K562 (cell line): Measurements from ENCODE around the gene WFIKKN2. TPM values are rescaled to one million over a fixed set of nuclear protein-coding genes. Genes with fewer than 3 reads are reported as not detected.
A peak's percentile ranks its signal among the peaks of the same experiment; 100 is the strongest.

Experiments
- ATAC-seq: fragments of 200-7000 bp; cut with Tn5 transposase; 3 replicates; pipeline ENCODE4 v1.9.1; 2020; ENCODE audit warnings: moderate library complexity
- BruUV-seq: library from RNA; stranded (reverse); fragments of 400-500 nt; replicated peaks from 2 replicates; lab custom pipeline; 2021; lab: Mats Ljungman, UMichigan
- CTCF ChIA-PET: fragments of 300-600 bp; formaldehyde crosslinking; extraction: SDS; loops from one replicate; lab custom pipeline; 2021; ENCODE audit warnings: low intra/inter-chr PET ratio; lab: Yijun Ruan, JAX
- POLR2A ChIA-PET: fragments of 300-600, 350-650 bp; sonication (Branson Sonifier 250); formaldehyde crosslinking; extraction: SDS; loops from one replicate; lab custom pipeline; 2021; ENCODE audit warnings: antibody characterized with exemption, inconsistent platforms; lab: Yijun Ruan, JAX
- DNase-seq, 4 experiments: peaks; one replicate each; pipeline versions ENCODE4 v3.0.0 to v3.0.0-alpha.2; 2011 to 2018; ENCODE audit warnings: low spot score in 3 of 4, mixed read lengths in 3 of 4; ENCODE audit errors: extremely low read depth in 1 of 4
- FAIRE-seq: peaks from 2 replicates; lab custom pipeline; 2011; peaks lifted over from hg19 to GRCh38; lab: Jason Lieb, UNC
- H2AFZ ChIP-seq: 2 replicates; pipeline ENCODE4 v1.6.0; 2011; ENCODE audit warnings: low read depth, low read length, control low read depth, inconsistent platforms
- H3K27ac ChIP-seq: fragments of 200-600 bp; 3 replicates; pipeline ENCODE4 v1.8.0; 2011; ENCODE audit warnings: low read depth, mild to moderate bottlenecking, control low read depth, inconsistent platforms, low read length, moderate library complexity, mixed read lengths; ENCODE audit errors: extremely low read depth
- H3K27me3 ChIP-seq, 2 experiments: fragments of 300-600 bp in 1 of 2; 2 replicates in 1 of 2; 3 replicates in 1 of 2; pipeline versions ENCODE4 v1.6.0 to v1.8.0; 2011; ENCODE audit warnings: inconsistent platforms in 2 of 2, low read length in 2 of 2, mild to moderate bottlenecking in 1 of 2, mixed read lengths in 1 of 2, moderate library complexity in 1 of 2; ENCODE audit not compliant: control insufficient read depth in 2 of 2, insufficient read depth in 2 of 2
- H3K36me3 ChIP-seq: fragments of 300-600 bp; 3 replicates; pipeline ENCODE4 v1.8.0; 2011; ENCODE audit warnings: mild to moderate bottlenecking, low read length, inconsistent platforms; ENCODE audit not compliant: control insufficient read depth, insufficient read depth
- H3K4me1 ChIP-seq, 2 experiments: fragments of 200-600 bp in 1 of 2; replicated peaks in 1 of 2; 2 replicates in 1 of 2; 3 replicates in 1 of 2; pipeline versions ENCODE4 v1.5.1 to v1.8.0; 2011; ENCODE audit warnings: inconsistent platforms in 2 of 2, low read length in 2 of 2, mild to moderate bottlenecking in 1 of 2, mixed read lengths in 1 of 2, moderate library complexity in 1 of 2; ENCODE audit not compliant: control insufficient read depth in 2 of 2, insufficient read depth in 2 of 2
- H3K4me2 ChIP-seq: 2 replicates; pipeline ENCODE4 v1.6.1; 2011; ENCODE audit warnings: low read length, control low read depth, inconsistent platforms, mixed read lengths; ENCODE audit not compliant: insufficient read depth
- H3K4me3 ChIP-seq: fragments of 200-600 bp; sonication (generic), shearing (Covaris generic); 2 replicates; pipeline ENCODE4 v1.5.1; 2016; ENCODE audit warnings: control low read depth, inconsistent platforms
- H3K79me2 ChIP-seq: fragments of 200-600 bp; 3 replicates; pipeline ENCODE4 v1.8.0; 2011; ENCODE audit warnings: low read length, inconsistent platforms; ENCODE audit not compliant: control insufficient read depth, insufficient read depth
- H3K9ac ChIP-seq, 2 experiments: 2 replicates each; pipeline versions ENCODE4 v1.6.0 to v1.6.1; 2011; ENCODE audit warnings: low read depth in 2 of 2, low read length in 2 of 2, control low read depth in 1 of 2, inconsistent platforms in 1 of 2, mild to moderate bottlenecking in 1 of 2, mixed read lengths in 1 of 2; ENCODE audit not compliant: insufficient read depth in 1 of 2
- H3K9me1 ChIP-seq: one replicate; pipeline ENCODE4 v1.6.0; 2011; ENCODE audit warnings: inconsistent platforms, mild to moderate bottlenecking, low read length, moderate library complexity; ENCODE audit not compliant: control insufficient read depth, insufficient read depth
- H3K9me3 ChIP-seq: replicated peaks from 2 replicates; pipeline ENCODE4 v1.5.1; 2011; ENCODE audit warnings: low read depth, low read length, inconsistent platforms; ENCODE audit not compliant: control insufficient read depth, insufficient read depth
- H4K20me1 ChIP-seq: replicated peaks from 2 replicates; pipeline ENCODE4 v1.6.1; 2011; ENCODE audit warnings: low read length, inconsistent platforms, mixed read lengths; ENCODE audit not compliant: control insufficient read depth, insufficient read depth
- GATA2 ChIP-seq: sonication (generic); formaldehyde crosslinking; IDR thresholded peaks from 2 replicates; pipeline ENCODE4 v1.4.0; 2020; ENCODE audit warnings: mild to moderate bottlenecking, missing genetic modification reagents
- ILF3 ChIP-seq: fragments of 450-650 bp; IDR thresholded peaks from 2 replicates; pipeline ENCODE4 v1.6.1; 2018; ENCODE audit warnings: antibody characterized with exemption, mild to moderate bottlenecking, moderate library complexity, borderline replicate concordance
- NR0B1 ChIP-seq: fragments of 450-650 bp; IDR thresholded peaks from one replicate; pipeline ENCODE4 v1.6.1; 2018; ENCODE audit warnings: mild to moderate bottlenecking, moderate library complexity; ENCODE audit not compliant: partially characterized antibody
- RBM25 ChIP-seq: fragments of 200-400 bp; formaldehyde crosslinking; IDR thresholded peaks from 2 replicates; pipeline ENCODE4 v1.6.1; 2018; ENCODE audit warnings: low read length, low read depth, moderate library complexity; ENCODE audit not compliant: severe bottlenecking
- STAG1 ChIP-seq: sonication (generic); formaldehyde crosslinking; IDR thresholded peaks from 2 replicates; pipeline ENCODE4 v1.5.0; 2020; ENCODE audit warnings: missing genetic modification reagents, borderline replicate concordance
- TAF1 ChIP-seq: IDR thresholded peaks from 2 replicates; pipeline ENCODE4 v1.6.1; 2011; ENCODE audit warnings: mild to moderate bottlenecking, low read length, moderate library complexity; ENCODE audit not compliant: insufficient read depth, control insufficient read depth, severe bottlenecking; ENCODE audit errors: extremely low read depth
- TCF7L2 ChIP-seq: fragments of 150-350 bp; IDR thresholded peaks from 2 replicates; pipeline ENCODE4 v1.6.1; 2016; ENCODE audit warnings: low read depth, mild to moderate bottlenecking, low read length, moderate library complexity
- TCFL5 ChIP-seq: fragments of 250-450 bp; sonication (Bioruptor Pico); conservative IDR thresholded peaks from 2 replicates; pipeline ENCODE4 v1.6.1; 2021; ENCODE audit warnings: mild to moderate bottlenecking, moderate library complexity, matching md5 sums
- ZBTB7A ChIP-seq: IDR thresholded peaks from 2 replicates; pipeline ENCODE4 v1.6.1; 2011; ENCODE audit warnings: low read depth, mild to moderate bottlenecking, low read length, moderate library complexity, borderline replicate concordance; ENCODE audit not compliant: control insufficient read depth
- ZNF584 ChIP-seq: fragments of 200-800 bp; sonication (Bioruptor generic); IDR thresholded peaks from 2 replicates; pipeline ENCODE4 v1.6.1; 2016; ENCODE audit warnings: low read depth, mild to moderate bottlenecking, missing genetic modification characterization, missing compliant biosample characterization
- ZNF609 ChIP-seq: sonication (generic); formaldehyde crosslinking; IDR thresholded peaks from 2 replicates; pipeline ENCODE4 v1.8.1; 2023; ENCODE audit warnings: missing genetic modification reagents, mild to moderate bottlenecking, borderline replicate concordance
- ZNF655 ChIP-seq: fragments of 250-450 bp; sonication (Bioruptor Pico); IDR thresholded peaks from 2 replicates; pipeline ENCODE4 v1.5.0; 2021
- ZNF668 ChIP-seq: fragments of 250-450 bp; sonication (Bioruptor Pico); IDR thresholded peaks from 2 replicates; pipeline ENCODE4 v1.8.0; 2022; ENCODE audit warnings: mild to moderate bottlenecking, inconsistent platforms
- WGBS: fragments of 100-300 bp; shearing (Covaris generic); methylation state at CpG from one replicate; pipeline ENCODE4 v1.1.6; 2016; ENCODE audit warnings: low coverage, mixed read lengths; ENCODE audit not compliant: insufficient coverage; ENCODE audit errors: missing lambda C conversion rate; 5-methylcytosine and 5-hydroxymethylcytosine counted together
- in situ Hi-C: fragments of 300-500 bp; cut with MboI; formaldehyde crosslinking; loops from 4 replicates; pipeline ENCODE4 v1.15.0; 2018; ENCODE audit warnings: inconsistent platforms, mixed read lengths
- intact Hi-C: fragments of 100-400 bp; cut with micrococcal nuclease; formaldehyde crosslinking; loops from 2 replicates; pipeline ENCODE4 v1.14.2; 2022
- polyA plus RNA-seq, 8 experiments: library from polyadenylated mRNA; depleted of rRNA in 4 of 8; stranded (reverse) in 5 of 8; unstranded in 3 of 8; fragments of >200 nt; fragmentation: Nextera tagmentation in 2 of 8; fragmentation: Illumina TruSeq in 1 of 8; extraction: Ambion mirVana in 2 of 8; extraction: Trizol in 1 of 8; gene quantifications; 2 replicates each; pipeline versions ENCODE4 v1.2.1 to v1.2.3, GENCODE V29; 2011 to 2014; ENCODE audit warnings: inconsistent platforms in 1 of 8, missing spikeins in 1 of 8
- total RNA-seq, 7 experiments: library from RNA; depleted of rRNA in 6 of 7; stranded (reverse); fragments of >200 nt in 6 of 7; fragmentation: Illumina TruSeq in 2 of 7; extraction: Trizol in 2 of 7; gene quantifications; 2 replicates each; pipeline versions ENCODE4 v1.2.1 to v1.2.3, GENCODE V29; 2011 to 2021; ENCODE audit warnings: low replicate concordance in 1 of 7

Gene WFIKKN2
- total and polyA plus RNA-seq, 9 of the 15 experiments (the other 6 are each of a cell fraction or from before 2014, with no cell fraction given): 0.07 TPM; not detected in 8

GRCh38 chr17:50807675-50808074 is 27.7 kb upstream of the WFIKKN2 start (continued):
- TF ChIP-seq RBM25 (no peak), STAG1 (CRISPR knock-in tag) (no peak)

GRCh38 chr17:50808413-50808812 is 27.0 kb upstream of the WFIKKN2 start:
- no peaks in the 10 kb centered on the region for H3K9me1 ChIP-seq
- no peak for FAIRE-seq
- ChIA-PET POLR2A (interaction anchor here (0.6 kb wide), 1 partner anchor 25 kb away, joined by 3 read pairs; no protein-coding TSS in a partner anchor), CTCF (no interaction called here)
- H3K4me3 ChIP-seq: no peak overlapping the region
- 53% methylated on average over 7 of the region's 7 CpGs for WGBS
- intact Hi-C loops (no loop called here), in situ Hi-C loops (no loop called here)
- H3K9me3 ChIP-seq: no peaks in the 10 kb centered on the region
- ATAC-seq: no peak
- H4K20me1 ChIP-seq: no peaks in the 10 kb centered on the region
- BruUV-seq: no TSS peak
- H3K79me2 ChIP-seq: no peaks in the 10 kb centered on the region
- DNase-seq: no peak
- H2AFZ ChIP-seq: peak overlapping the region; percentile 34; the same call in 1 of the 2 replicates
- H3K27ac ChIP-seq: no peak overlapping the region
- peaks cover 0 to 3% of the 10 kb centered on the region in 2 experiments; a peak in 1 of 5 replicates for H3K4me1 ChIP-seq
- H3K9ac ChIP-seq: peak overlapping the region in 1 of 2 experiments; percentile 56; a peak in 1 of 4 replicates
- H3K4me2 ChIP-seq: no peak overlapping the region
- no peaks in the 10 kb centered on the region for H3K36me3 ChIP-seq
- peaks cover 3 to 7% of the 10 kb centered on the region in 2 experiments; a peak in 4 of 5 replicates for H3K27me3 ChIP-seq
- TF ChIP-seq ZNF668 (CRISPR knock-in tag) (no peak), NR0B1 (no peak), ZNF609 (CRISPR knock-in tag) (no peak), ZNF584 (CRISPR knock-in tag) (no peak), ZNF655 (no peak), ILF3 (no peak), TCF7L2 (no peak), GATA2 (CRISPR knock-in tag) (no peak), ZBTB7A (no peak), TCFL5 (no peak), TAF1 (no peak)
